K562 (cell line): Measurements from ENCODE around the gene OLFML2A. TPM values are rescaled to one million over a fixed set of nuclear protein-coding genes. Genes with fewer than 3 reads are reported as not detected.
A peak's percentile ranks its signal among the peaks of the same experiment; 100 is the strongest.

Experiments
- ATAC-seq: fragments of 200-7000 bp; cut with Tn5 transposase; 3 replicates; pipeline ENCODE4 v1.9.1; 2020; ENCODE audit warnings: moderate library complexity
- BruUV-seq: library from RNA; stranded (reverse); fragments of 400-500 nt; replicated peaks from 2 replicates; lab custom pipeline; 2021; lab: Mats Ljungman, UMichigan
- CTCF ChIA-PET: fragments of 300-600 bp; formaldehyde crosslinking; extraction: SDS; loops from one replicate; lab custom pipeline; 2021; ENCODE audit warnings: low intra/inter-chr PET ratio; lab: Yijun Ruan, JAX
- POLR2A ChIA-PET: fragments of 300-600, 350-650 bp; sonication (Branson Sonifier 250); formaldehyde crosslinking; extraction: SDS; loops from one replicate; lab custom pipeline; 2021; ENCODE audit warnings: antibody characterized with exemption, inconsistent platforms; lab: Yijun Ruan, JAX
- DNase-seq, 4 experiments: peaks; one replicate each; pipeline versions ENCODE4 v3.0.0 to v3.0.0-alpha.2; 2011 to 2018; ENCODE audit warnings: low spot score in 3 of 4, mixed read lengths in 3 of 4; ENCODE audit errors: extremely low read depth in 1 of 4
- FAIRE-seq: peaks from 2 replicates; lab custom pipeline; 2011; peaks lifted over from hg19 to GRCh38; lab: Jason Lieb, UNC
- H2AFZ ChIP-seq: 2 replicates; pipeline ENCODE4 v1.6.0; 2011; ENCODE audit warnings: low read depth, low read length, control low read depth, inconsistent platforms
- H3K27ac ChIP-seq: fragments of 200-600 bp; 3 replicates; pipeline ENCODE4 v1.8.0; 2011; ENCODE audit warnings: low read depth, mild to moderate bottlenecking, control low read depth, inconsistent platforms, low read length, moderate library complexity, mixed read lengths; ENCODE audit errors: extremely low read depth
- H3K27me3 ChIP-seq, 2 experiments: fragments of 300-600 bp in 1 of 2; 2 replicates in 1 of 2; 3 replicates in 1 of 2; pipeline versions ENCODE4 v1.6.0 to v1.8.0; 2011; ENCODE audit warnings: inconsistent platforms in 2 of 2, low read length in 2 of 2, mild to moderate bottlenecking in 1 of 2, mixed read lengths in 1 of 2, moderate library complexity in 1 of 2; ENCODE audit not compliant: control insufficient read depth in 2 of 2, insufficient read depth in 2 of 2
- H3K36me3 ChIP-seq: fragments of 300-600 bp; 3 replicates; pipeline ENCODE4 v1.8.0; 2011; ENCODE audit warnings: mild to moderate bottlenecking, low read length, inconsistent platforms; ENCODE audit not compliant: control insufficient read depth, insufficient read depth
- H3K4me1 ChIP-seq, 2 experiments: fragments of 200-600 bp in 1 of 2; replicated peaks in 1 of 2; 2 replicates in 1 of 2; 3 replicates in 1 of 2; pipeline versions ENCODE4 v1.5.1 to v1.8.0; 2011; ENCODE audit warnings: inconsistent platforms in 2 of 2, low read length in 2 of 2, mild to moderate bottlenecking in 1 of 2, mixed read lengths in 1 of 2, moderate library complexity in 1 of 2; ENCODE audit not compliant: control insufficient read depth in 2 of 2, insufficient read depth in 2 of 2
- H3K4me2 ChIP-seq: 2 replicates; pipeline ENCODE4 v1.6.1; 2011; ENCODE audit warnings: low read length, control low read depth, inconsistent platforms, mixed read lengths; ENCODE audit not compliant: insufficient read depth
- H3K4me3 ChIP-seq: fragments of 200-600 bp; sonication (generic), shearing (Covaris generic); 2 replicates; pipeline ENCODE4 v1.5.1; 2016; ENCODE audit warnings: control low read depth, inconsistent platforms
- H3K79me2 ChIP-seq: fragments of 200-600 bp; 3 replicates; pipeline ENCODE4 v1.8.0; 2011; ENCODE audit warnings: low read length, inconsistent platforms; ENCODE audit not compliant: control insufficient read depth, insufficient read depth
- H3K9ac ChIP-seq, 2 experiments: 2 replicates each; pipeline versions ENCODE4 v1.6.0 to v1.6.1; 2011; ENCODE audit warnings: low read depth in 2 of 2, low read length in 2 of 2, control low read depth in 1 of 2, inconsistent platforms in 1 of 2, mild to moderate bottlenecking in 1 of 2, mixed read lengths in 1 of 2; ENCODE audit not compliant: insufficient read depth in 1 of 2
- H3K9me1 ChIP-seq: one replicate; pipeline ENCODE4 v1.6.0; 2011; ENCODE audit warnings: inconsistent platforms, mild to moderate bottlenecking, low read length, moderate library complexity; ENCODE audit not compliant: control insufficient read depth, insufficient read depth
- H3K9me3 ChIP-seq: replicated peaks from 2 replicates; pipeline ENCODE4 v1.5.1; 2011; ENCODE audit warnings: low read depth, low read length, inconsistent platforms; ENCODE audit not compliant: control insufficient read depth, insufficient read depth
- H4K20me1 ChIP-seq: replicated peaks from 2 replicates; pipeline ENCODE4 v1.6.1; 2011; ENCODE audit warnings: low read length, inconsistent platforms, mixed read lengths; ENCODE audit not compliant: control insufficient read depth, insufficient read depth
- BDP1 ChIP-seq: IDR thresholded peaks from 3 replicates; pipeline ENCODE4 v1.6.1; 2011; ENCODE audit not compliant: insufficient read length, insufficient read depth
- BRCA1 ChIP-seq, 2 experiments: fragments of 450-650 bp in 1 of 2; sonication (generic) in 1 of 2; formaldehyde crosslinking in 1 of 2; IDR thresholded peaks; 2 replicates each; pipeline versions ENCODE4 v1.5.0 to v1.6.1; 2017 to 2020; ENCODE audit warnings: mild to moderate bottlenecking in 1 of 2, missing genetic modification reagents in 1 of 2
- CGGBP1 ChIP-seq: fragments of 250-450 bp; sonication (Bioruptor Pico); IDR thresholded peaks from 2 replicates; pipeline ENCODE4 v1.9.0; 2021; ENCODE audit warnings: mild to moderate bottlenecking
- JUND ChIP-seq, 2 experiments: IDR thresholded peaks; 2 replicates in 1 of 2; 3 replicates in 1 of 2; pipeline ENCODE4 v1.6.1; 2011; ENCODE audit warnings: borderline replicate concordance in 2 of 2, low read depth in 2 of 2, low read length in 2 of 2, improper control_type of control experiment in 1 of 2, missing biosample characterization in 1 of 2, missing genetic modification characterization in 1 of 2, missing genetic modification reagents in 1 of 2
- NR4A1 ChIP-seq, 2 experiments: fragments of 250-450 bp in 1 of 2; fragments of 450-650 bp in 1 of 2; sonication (Bioruptor Pico) in 1 of 2; IDR thresholded peaks; 2 replicates each; pipeline versions ENCODE4 v1.4.0 to v1.6.1; 2016 to 2020; ENCODE audit warnings: mild to moderate bottlenecking in 2 of 2, missing compliant biosample characterization in 1 of 2, missing genetic modification characterization in 1 of 2, moderate library complexity in 1 of 2
- PREB ChIP-seq: sonication (generic); formaldehyde crosslinking; IDR thresholded peaks from 2 replicates; pipeline ENCODE4 v1.8.1; 2023; ENCODE audit warnings: mild to moderate bottlenecking, missing genetic modification reagents
- RBM22 ChIP-seq: fragments of 200-400 bp; formaldehyde crosslinking; IDR thresholded peaks from 2 replicates; pipeline ENCODE4 v1.6.1; 2018; ENCODE audit warnings: low read length, low read depth; ENCODE audit not compliant: poor library complexity, severe bottlenecking
- RFX1 ChIP-seq: fragments of 450-650 bp; IDR thresholded peaks from 2 replicates; pipeline ENCODE4 v1.6.1; 2016; ENCODE audit warnings: mild to moderate bottlenecking, moderate library complexity
- SAFB ChIP-seq: fragments of 200-400 bp; formaldehyde crosslinking; IDR thresholded peaks from 2 replicates; pipeline ENCODE4 v1.6.1; 2017; ENCODE audit warnings: low read depth, low read length, borderline replicate concordance
- SIN3A ChIP-seq, 2 experiments: fragments of 150-350 bp in 1 of 2; IDR thresholded peaks; 2 replicates each; pipeline ENCODE4 v1.6.1; 2011 to 2016; ENCODE audit warnings: borderline replicate concordance in 2 of 2, low read depth in 2 of 2, low read length in 2 of 2, mild to moderate bottlenecking in 2 of 2, moderate library complexity in 2 of 2; ENCODE audit not compliant: control insufficient read depth in 1 of 2
- SMARCC2 ChIP-seq: fragments of 450-650 bp; IDR thresholded peaks from 2 replicates; pipeline ENCODE4 v1.6.1; 2017; ENCODE audit warnings: antibody characterized with exemption, moderate library complexity, mild to moderate bottlenecking, low read depth
- ZBTB33 ChIP-seq: sonication (generic); formaldehyde crosslinking; IDR thresholded peaks from 2 replicates; pipeline ENCODE4 v1.8.1; 2023; ENCODE audit warnings: mild to moderate bottlenecking, missing genetic modification reagents
- ZFX ChIP-seq: sonication (generic); formaldehyde crosslinking; IDR thresholded peaks from 2 replicates; pipeline ENCODE4 v1.8.0; 2022; ENCODE audit warnings: mild to moderate bottlenecking, missing genetic modification reagents, moderate library complexity
- ZNF398 ChIP-seq: fragments of 250-450 bp; sonication (Bioruptor Pico); IDR thresholded peaks from 2 replicates; pipeline ENCODE4 v1.8.0; 2021; ENCODE audit warnings: moderate library complexity, mild to moderate bottlenecking, inconsistent platforms
- WGBS: fragments of 100-300 bp; shearing (Covaris generic); methylation state at CpG from one replicate; pipeline ENCODE4 v1.1.6; 2016; ENCODE audit warnings: low coverage, mixed read lengths; ENCODE audit not compliant: insufficient coverage; ENCODE audit errors: missing lambda C conversion rate; 5-methylcytosine and 5-hydroxymethylcytosine counted together
- in situ Hi-C: fragments of 300-500 bp; cut with MboI; formaldehyde crosslinking; loops from 4 replicates; pipeline ENCODE4 v1.15.0; 2018; ENCODE audit warnings: inconsistent platforms, mixed read lengths
- intact Hi-C: fragments of 100-400 bp; cut with micrococcal nuclease; formaldehyde crosslinking; loops from 2 replicates; pipeline ENCODE4 v1.14.2; 2022
- polyA plus RNA-seq, 8 experiments: library from polyadenylated mRNA; depleted of rRNA in 4 of 8; stranded (reverse) in 5 of 8; unstranded in 3 of 8; fragments of >200 nt; fragmentation: Nextera tagmentation in 2 of 8; fragmentation: Illumina TruSeq in 1 of 8; extraction: Ambion mirVana in 2 of 8; extraction: Trizol in 1 of 8; gene quantifications; 2 replicates each; pipeline versions ENCODE4 v1.2.1 to v1.2.3, GENCODE V29; 2011 to 2014; ENCODE audit warnings: inconsistent platforms in 1 of 8, missing spikeins in 1 of 8
- total RNA-seq, 7 experiments: library from RNA; depleted of rRNA in 6 of 7; stranded (reverse); fragments of >200 nt in 6 of 7; fragmentation: Illumina TruSeq in 2 of 7; extraction: Trizol in 2 of 7; gene quantifications; 2 replicates each; pipeline versions ENCODE4 v1.2.1 to v1.2.3, GENCODE V29; 2011 to 2021; ENCODE audit warnings: low replicate concordance in 1 of 7

The OLFML2A gene
- total and polyA plus RNA-seq, 9 of the 15 experiments (the other 6 are each of a cell fraction or from before 2014, with no cell fraction given), result 0.16 TPM; not detected in 8

- in situ Hi-C loops (no loop called here), intact Hi-C loops (loop anchor here (5.0 kb wide), 1 partner anchor 35 kb away; no protein-coding TSS in a partner anchor)
- Histone ChIP-seq H3K4me2 (no peak overlapping the region), H3K36me3 (peaks cover 55% of the 10 kb centered on the region), H3K27ac (no peak overlapping the region), H3K4me3 (no peak overlapping the region), H3K9me1 (peaks cover 15% of the 10 kb centered on the region), H3K4me1 (peaks cover 16 to 70% of the 10 kb centered on the region in 2 experiments; a peak in 4 of 5 replicates), H2AFZ (no peak overlapping the region), H3K9ac (0 out of 4 replicates have a peak overlapping the region, but pooled peaks of 1 of the 2 experiments have one; percentile 15), H4K20me1 (peaks cover 51% of the 10 kb centered on the region), H3K9me3 (no peaks in the 10 kb centered on the region; the same call in 1 of the 2 replicates), H3K79me2 (peaks cover 47% of the 10 kb centered on the region), H3K27me3 (no peaks in the 10 kb centered on the region)
- CTCF ChIA-PET, result no interaction called here
- POLR2A ChIA-PET, result interaction anchor here (0.5 to 3.5 kb wide), 9 partner anchors 9 to 344 kb away, joined by 3 to 16 read pairs (median 5); no protein-coding TSS in a partner anchor
- ATAC-seq (no peak), FAIRE-seq (no peak), DNase-seq (no peak)
- WGBS, result 95% methylated on average over 16 of the region's 24 CpGs
- BruUV-seq, result no TSS peak
- TF ChIP-seq NR4A1 (CRISPR knock-in tag; IDR thresholded peaks at IDR 0.05) (no peak), NR4A1 (tag; IDR thresholded peaks at IDR 0.05) (no peak), CGGBP1 (CRISPR knock-in tag) (no peak), ZNF398 (CRISPR knock-in tag) (no peak), PREB (CRISPR knock-in tag) (no peak), SAFB (no peak), SIN3A (IDR thresholded peaks at IDR 0.05; ENCODE audit: borderline replicate concordance in 2 of 2, control insufficient read depth in 1 of 2, low read depth in 2 of 2, low read length in 2 of 2) (peak in 1 of 2 experiments; percentile 61; a peak in 1 of 4 replicates), SMARCC2 (no peak), ZBTB33 (CRISPR knock-in tag) (peak; percentile 89), RFX1 (no peak), BRCA1 (IDR thresholded peaks at IDR 0.05) (no peak), BRCA1 (CRISPR knock-in tag; IDR thresholded peaks at IDR 0.05) (no peak), JUND (IDR thresholded peaks at IDR 0.05; ENCODE audit: borderline replicate concordance, low read depth, low read length) (no peak), JUND (tag; IDR thresholded peaks at IDR 0.05; ENCODE audit: borderline replicate concordance, low read depth, low read length) (no peak), RBM22 (peak; percentile 74), ZFX (CRISPR knock-in tag) (0 out of 2 replicates have a peak, but pooled peaks have one; percentile 9), BDP1 (no peak)
These were observed 80.7 kb downstream of the OLFML2A start for GRCh38 chr9:124857533-124858162.
